Measurements from ENCODE around the gene CA10. TPM values are rescaled to one million over a fixed set of nuclear protein-coding genes. Genes with fewer than 3 reads are reported as not detected.

The CA10 gene
- total RNA-seq, 2 donors from 2014 or later: not detected

GRCh38 chr17:51961689-51962088 is 196.8 kb downstream of the CA10 start:
- Histone ChIP-seq H3K4me1 (ENCODE audit: control insufficient read depth in 1 of 2, low read depth in 2 of 2) (no peaks in the 10 kb centered on the region), H3K27ac (no peak overlapping the region), H3K4me3 (no peak overlapping the region), H3K9me3 (peaks cover 4% of the 10 kb centered on the region), H3K36me3 (no peaks in the 10 kb centered on the region), H3K27me3 (replicated peaks; ENCODE audit: insufficient read depth) (no peaks in the 10 kb centered on the region)
- TF ChIP-seq CTCF (IDR thresholded peaks at IDR 0.05): no peak
- DNase-seq (ENCODE audit: low spot score) (no peak), ATAC-seq (ENCODE audit: insufficient number of reproducible peaks, low FRiP score, low read depth) (no peak)

- ATAC-seq (ENCODE audit: insufficient number of reproducible peaks, low FRiP score, low read depth): no peak
- TF ChIP-seq CTCF (IDR thresholded peaks at IDR 0.05): no peak
- H3K27me3 ChIP-seq (replicated peaks; ENCODE audit: insufficient read depth): no peaks in the 10 kb centered on the region
- H3K27ac ChIP-seq: no peak overlapping the region
- H3K36me3 ChIP-seq: no peaks in the 10 kb centered on the region
- H3K4me3 ChIP-seq: no peak overlapping the region
- H3K4me1 ChIP-seq (ENCODE audit: control insufficient read depth in 1 of 2, low read depth in 2 of 2): no peaks in the 10 kb centered on the region
- H3K9me3 ChIP-seq: peaks cover 4% of the 10 kb centered on the region
- no peak for DNase-seq (ENCODE audit: low spot score)
Observed at GRCh38 chr17:51957786-51958185, 200.7 kb downstream of the CA10 start.

- no peak for DNase-seq (ENCODE audit: low spot score)
- TF ChIP-seq CTCF (IDR thresholded peaks at IDR 0.05): no peak
- no peaks in the 10 kb centered on the region for H3K27me3 ChIP-seq (replicated peaks; ENCODE audit: insufficient read depth)
Observed at GRCh38 chr17:51955245-51955644, 203.3 kb downstream of the CA10 start.

GRCh38 chr17:51954232-51954765 is 204.2 kb downstream of the CA10 start:
- no peak for ATAC-seq (ENCODE audit: insufficient number of reproducible peaks, low FRiP score, low read depth)
- H3K27me3 ChIP-seq (replicated peaks; ENCODE audit: insufficient read depth): no peaks in the 10 kb centered on the region

More at GRCh38 chr17:51955245-51955644, 203.3 kb downstream of the CA10 start:
- H3K4me1 ChIP-seq (ENCODE audit: control insufficient read depth in 1 of 2, low read depth in 2 of 2): no peaks in the 10 kb centered on the region
- H3K36me3 ChIP-seq: no peaks in the 10 kb centered on the region
- H3K4me3 ChIP-seq: no peak overlapping the region
- H3K27ac ChIP-seq: no peak overlapping the region
- H3K9me3 ChIP-seq: no peaks in the 10 kb centered on the region
- no peak for ATAC-seq (ENCODE audit: insufficient number of reproducible peaks, low FRiP score, low read depth)

GRCh38 chr17:51951741-51952140 is 206.8 kb downstream of the CA10 start:
- Histone ChIP-seq H3K4me1 (ENCODE audit: control insufficient read depth in 1 of 2, low read depth in 2 of 2) (no peaks in the 10 kb centered on the region), H3K27ac (no peak overlapping the region), H3K27me3 (replicated peaks; ENCODE audit: insufficient read depth) (no peaks in the 10 kb centered on the region), H3K36me3 (no peaks in the 10 kb centered on the region), H3K9me3 (no peaks in the 10 kb centered on the region), H3K4me3 (no peak overlapping the region)
- no peak for DNase-seq (ENCODE audit: low spot score)
- ATAC-seq (ENCODE audit: insufficient number of reproducible peaks, low FRiP score, low read depth): no peak
- TF ChIP-seq CTCF (IDR thresholded peaks at IDR 0.05): no peak

More at GRCh38 chr17:51954232-51954765, 204.2 kb downstream of the CA10 start:
- TF ChIP-seq CTCF (IDR thresholded peaks at IDR 0.05): no peak
- no peak overlapping the region for H3K27ac ChIP-seq
- no peaks in the 10 kb centered on the region for H3K36me3 ChIP-seq
- H3K4me3 ChIP-seq: no peak overlapping the region
- no peaks in the 10 kb centered on the region for H3K9me3 ChIP-seq
- no peaks in the 10 kb centered on the region for H3K4me1 ChIP-seq (ENCODE audit: control insufficient read depth in 1 of 2, low read depth in 2 of 2)
- no peak for DNase-seq (ENCODE audit: low spot score)
